GM18505 (cell line): ENCODE results near the gene SYCE3.

ENCODE experiments used
- ATAC-seq: cut with Tn5 transposase; IDR thresholded peaks from one replicate; pipeline ENCODE4 v1.9.1; 2021; ENCODE audit not compliant: unreplicated experiment
- POLR2A ChIP-seq: IDR thresholded peaks from 4 replicates; pipeline ENCODE4 v1.6.1; 2011; ENCODE audit warnings: borderline replicate concordance; ENCODE audit not compliant: insufficient read depth, insufficient read length; ENCODE audit errors: extremely low read depth

The SYCE3 gene

DNA sequence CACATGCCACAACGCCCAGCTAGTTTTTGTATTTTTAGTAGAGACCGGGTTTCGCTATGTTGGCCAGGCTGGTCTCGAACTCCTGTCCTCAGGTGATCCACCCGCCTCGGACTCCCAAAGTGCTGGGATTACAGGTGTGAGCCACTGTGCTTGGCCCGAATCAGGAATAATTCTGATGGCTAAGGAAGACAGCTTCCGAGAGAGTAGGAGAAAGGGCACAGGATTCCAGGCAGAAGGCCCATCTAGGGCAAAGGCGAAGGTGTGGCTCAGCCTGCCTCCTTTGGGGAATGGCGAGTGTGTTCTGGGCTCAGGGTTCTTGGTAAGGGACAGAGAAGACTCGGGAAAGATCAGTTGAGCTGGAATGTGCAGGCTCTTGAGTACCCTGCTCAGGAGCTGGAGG lies 1.6 kb upstream of the SYCE3 start:
- ATAC-seq, result no peak
- TF ChIP-seq POLR2A, result no peak

DNA sequence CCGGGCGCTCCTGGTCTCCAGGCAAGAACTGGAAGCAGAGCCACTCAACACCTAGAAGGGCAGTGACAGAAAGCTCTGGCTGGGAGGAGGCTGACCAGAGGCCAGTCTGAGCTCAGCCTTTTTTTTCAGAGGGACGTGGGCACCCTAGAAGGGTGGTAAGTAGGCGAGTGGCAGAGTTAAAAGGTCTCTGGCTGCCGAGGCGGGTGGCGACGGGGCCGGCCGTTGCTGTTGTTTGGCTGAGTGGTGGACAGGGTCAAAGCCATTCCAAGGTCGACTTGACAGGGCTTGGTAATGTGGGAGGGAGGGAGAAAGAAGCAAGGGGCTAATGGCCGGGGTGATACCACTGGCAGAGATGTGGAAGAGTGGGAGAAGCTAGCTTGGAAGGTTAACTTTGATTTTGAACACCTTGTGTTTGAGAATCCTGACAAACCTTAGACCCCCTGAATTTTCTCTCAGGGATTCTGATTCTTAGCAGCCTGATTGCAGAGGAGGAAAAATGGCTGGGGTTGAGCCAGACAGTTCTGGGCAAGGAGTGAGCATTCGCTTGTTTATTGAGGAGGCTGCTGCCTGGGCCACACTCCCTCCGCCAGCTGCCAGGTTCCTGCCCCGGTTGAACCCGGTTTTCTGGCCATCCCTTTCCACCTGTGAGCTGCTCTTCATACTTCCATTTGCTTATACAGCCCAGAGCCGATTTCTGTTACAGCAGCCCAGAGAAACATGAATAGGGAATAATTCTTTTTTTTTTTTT lies 868 bp upstream of the SYCE3 start:
- no peak for ATAC-seq
- TF ChIP-seq POLR2A, result no peak

- ATAC-seq, result no peak
These were observed 1.0 kb downstream of the SYCE3 start for GRCh38 chr22:50561401-50562358.

GRCh38 chr22:50560034-50560433 lies 2.7 kb downstream of the SYCE3 start:
- no peak for TF ChIP-seq POLR2A
- ATAC-seq, result no peak

More at GRCh38 chr22:50561401-50562358, 1.0 kb downstream of the SYCE3 start:
- no peak for TF ChIP-seq POLR2A

GRCh38 chr22:50556703-50557102 lies 6.0 kb downstream of the SYCE3 start:
- ATAC-seq, result no peak
- TF ChIP-seq POLR2A, result no peak

- TF ChIP-seq POLR2A, result no peak
- ATAC-seq, result no peak
These were observed 9.4 kb downstream of the SYCE3 start for GRCh38 chr22:50553310-50553709.

DNA sequence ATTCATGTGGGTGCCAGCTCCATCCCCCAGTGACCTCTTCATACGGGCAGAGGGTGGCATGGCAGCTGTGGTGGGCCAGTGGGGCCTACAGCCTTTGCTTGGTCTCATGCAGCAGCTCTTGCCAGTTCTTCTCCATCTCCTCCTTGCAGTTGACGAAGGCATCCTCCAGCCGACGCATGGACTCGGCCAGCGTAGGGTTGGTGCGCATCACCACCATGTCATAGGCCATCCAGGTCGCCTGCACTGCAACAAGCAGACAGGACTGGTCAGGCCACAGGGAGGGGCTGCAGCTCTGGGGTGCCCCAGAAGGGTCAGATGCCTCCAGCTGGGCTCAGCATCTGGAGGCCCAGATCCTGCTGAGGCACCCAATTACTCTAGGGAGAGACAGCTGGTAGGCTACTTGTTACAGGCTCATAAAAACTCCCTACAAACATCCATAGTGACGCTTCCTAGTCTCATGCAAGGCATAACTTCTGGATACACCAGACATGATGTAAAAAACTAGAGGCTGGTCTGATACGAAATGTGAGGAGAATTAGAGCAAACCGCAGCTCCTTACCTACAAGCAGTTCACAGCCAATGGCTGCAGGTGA lies 11.5 kb downstream of the SYCE3 start:
- no peak for ATAC-seq
- no peak for TF ChIP-seq POLR2A

DNA sequence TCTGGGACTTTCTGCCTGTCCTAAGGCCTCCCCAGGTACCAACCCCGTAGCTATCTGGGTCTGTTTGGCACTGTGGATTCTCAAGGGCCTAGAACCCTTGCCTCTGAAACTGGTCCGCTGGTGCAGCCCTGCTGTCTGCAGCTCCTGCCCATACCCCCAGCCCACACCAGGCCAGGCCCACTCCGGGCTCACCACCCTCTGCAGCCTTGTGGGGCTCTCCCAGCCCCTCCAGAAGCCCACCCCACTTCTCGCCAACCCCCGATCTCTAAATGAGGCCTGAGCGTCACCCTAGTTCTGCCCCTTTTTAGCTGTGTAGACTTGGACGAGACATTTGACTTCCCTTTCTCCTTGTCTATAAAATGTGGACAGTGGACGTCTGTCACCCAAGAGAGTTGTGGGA lies 12.3 kb downstream of the SYCE3 start:
- no peak for TF ChIP-seq POLR2A
- ATAC-seq, result no peak

DNA sequence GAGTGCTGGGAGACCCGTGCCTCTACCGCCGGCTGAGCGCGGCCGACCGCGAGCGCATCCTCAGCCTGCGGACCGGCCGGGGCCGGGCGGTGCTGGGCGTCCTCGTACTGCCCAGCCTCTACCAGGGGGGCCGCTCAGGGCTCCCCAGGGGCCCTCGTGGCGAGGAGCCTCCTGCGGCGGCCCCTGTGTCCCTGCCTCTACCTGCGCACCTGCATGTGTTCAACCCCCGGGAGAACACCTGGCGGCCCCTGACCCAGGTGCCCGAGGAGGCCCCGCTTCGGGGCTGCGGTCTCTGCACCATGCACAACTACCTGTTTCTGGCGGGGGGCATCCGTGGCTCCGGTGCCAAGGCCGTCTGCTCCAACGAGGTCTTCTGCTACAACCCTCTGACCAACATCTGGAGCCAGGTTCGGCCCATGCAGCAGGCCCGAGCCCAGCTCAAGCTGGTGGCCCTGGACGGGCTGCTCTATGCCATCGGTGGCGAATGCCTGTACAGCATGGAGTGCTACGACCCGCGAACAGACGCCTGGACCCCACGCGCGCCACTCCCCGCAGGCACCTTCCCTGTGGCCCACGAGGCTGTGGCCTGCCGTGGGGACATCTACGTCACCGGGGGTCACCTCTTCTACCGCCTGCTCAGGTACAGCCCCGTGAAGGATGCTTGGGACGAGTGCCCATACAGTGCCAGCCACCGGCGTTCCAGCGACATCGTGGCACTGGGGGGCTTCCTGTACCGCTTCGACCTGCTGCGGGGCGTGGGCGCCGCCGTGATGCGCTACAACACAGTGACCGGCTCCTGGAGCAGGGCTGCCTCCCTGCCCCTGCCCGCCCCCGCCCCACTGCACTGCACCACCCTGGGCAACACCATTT lies 13.6 kb downstream of the SYCE3 start:
- ATAC-seq, result no peak
- no peak for TF ChIP-seq POLR2A

GRCh38 chr22:50548040-50548920 lies 14.4 kb downstream of the SYCE3 start:
- peak; percentile 55 for TF ChIP-seq POLR2A
- no peak for ATAC-seq

GRCh38 chr22:50547263-50547985 lies 15.3 kb downstream of the SYCE3 start:
- no peak for ATAC-seq
- TF ChIP-seq POLR2A, result no peak
